Tibial nerve (tissue), 3 donors: ENCODE data around the gene MED26.
"Not testable (repeated sequence)": the region's sequence is repeated elsewhere in the genome, so short reads cannot be mapped to it uniquely, and the experiment has no call there.

ENCODE experiments used
- CTCF ChIP-seq, 5 experiments: fragments of 200-600 bp in 3 of 5; fragments of 450-650 bp in 2 of 5; sonication (generic) in 3 of 5; IDR thresholded peaks; one replicate each; pipeline ENCODE4 v1.5.1; 2016 to 2019; ENCODE audit warnings: antibody characterized with exemption in 5 of 5, mild to moderate bottlenecking in 3 of 5, moderate library complexity in 2 of 5
- POLR2A ChIP-seq, 2 donors: fragments of 450-650 bp; IDR thresholded peaks; one replicate each; pipeline ENCODE4 v1.6.1; 2017; ENCODE audit warnings: antibody characterized with exemption in 2 of 2, mild to moderate bottlenecking in 2 of 2, moderate library complexity in 2 of 2

- TF ChIP-seq CTCF, POLR2A (IDR thresholded peaks at IDR 0.05): not testable (repeated sequence)
Observed at GRCh38 chr19:16543734-16544133, 84.3 kb downstream of the MED26 start.
